C4-2B (cell line): ENCODE data around the gene NEO1.

Experiments used
- ZFX ChIP-seq: fragments of 450-650 bp; IDR thresholded peaks from 2 replicates; pipeline ENCODE4 v1.6.1; 2017
- TF ChIP-seq, protein P1 (sequence below): fragments of 450-650 bp; conservative IDR thresholded peaks from 2 replicates; pipeline ENCODE4 v1.5.1; 2017; ENCODE audit warnings: mild to moderate bottlenecking

- TF ChIP-seq, protein P1, sequence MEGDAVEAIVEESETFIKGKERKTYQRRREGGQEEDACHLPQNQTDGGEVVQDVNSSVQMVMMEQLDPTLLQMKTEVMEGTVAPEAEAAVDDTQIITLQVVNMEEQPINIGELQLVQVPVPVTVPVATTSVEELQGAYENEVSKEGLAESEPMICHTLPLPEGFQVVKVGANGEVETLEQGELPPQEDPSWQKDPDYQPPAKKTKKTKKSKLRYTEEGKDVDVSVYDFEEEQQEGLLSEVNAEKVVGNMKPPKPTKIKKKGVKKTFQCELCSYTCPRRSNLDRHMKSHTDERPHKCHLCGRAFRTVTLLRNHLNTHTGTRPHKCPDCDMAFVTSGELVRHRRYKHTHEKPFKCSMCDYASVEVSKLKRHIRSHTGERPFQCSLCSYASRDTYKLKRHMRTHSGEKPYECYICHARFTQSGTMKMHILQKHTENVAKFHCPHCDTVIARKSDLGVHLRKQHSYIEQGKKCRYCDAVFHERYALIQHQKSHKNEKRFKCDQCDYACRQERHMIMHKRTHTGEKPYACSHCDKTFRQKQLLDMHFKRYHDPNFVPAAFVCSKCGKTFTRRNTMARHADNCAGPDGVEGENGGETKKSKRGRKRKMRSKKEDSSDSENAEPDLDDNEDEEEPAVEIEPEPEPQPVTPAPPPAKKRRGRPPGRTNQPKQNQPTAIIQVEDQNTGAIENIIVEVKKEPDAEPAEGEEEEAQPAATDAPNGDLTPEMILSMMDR = no peak
- no peak for TF ChIP-seq ZFX
Observed at GRCh38 chr15:73125219-73125618, 73.0 kb downstream of the NEO1 start.
